GM06990 (cell line): ENCODE measurements around the gene TMEM253.

Experiments used
- DNase-seq: peaks from one replicate; pipeline ENCODE4 v3.0.0-alpha.2; 2011; ENCODE audit not compliant: insufficient read length; ENCODE audit errors: extremely low read depth
- H3K27me3 ChIP-seq: replicated peaks from 2 replicates; pipeline ENCODE4 v1.6.0; 2011; ENCODE audit warnings: low read length; ENCODE audit not compliant: control insufficient read depth, insufficient read depth
- H3K36me3 ChIP-seq: 2 replicates; pipeline ENCODE4 v1.5.1; 2011; ENCODE audit warnings: low read length; ENCODE audit not compliant: control insufficient read depth, insufficient read depth
- H3K4me3 ChIP-seq: replicated peaks from 2 replicates; pipeline ENCODE4 v1.5.1; 2011; ENCODE audit warnings: low read depth, mild to moderate bottlenecking, control low read depth, low read length
- TF ChIP-seq, protein P1 (sequence below): IDR thresholded peaks from 2 replicates; pipeline ENCODE4 v1.5.1; 2011; ENCODE audit warnings: low read length, control low read depth, mild to moderate bottlenecking, inconsistent platforms; ENCODE audit not compliant: insufficient read depth, poor library complexity, severe bottlenecking

Gene TMEM253

DNA sequence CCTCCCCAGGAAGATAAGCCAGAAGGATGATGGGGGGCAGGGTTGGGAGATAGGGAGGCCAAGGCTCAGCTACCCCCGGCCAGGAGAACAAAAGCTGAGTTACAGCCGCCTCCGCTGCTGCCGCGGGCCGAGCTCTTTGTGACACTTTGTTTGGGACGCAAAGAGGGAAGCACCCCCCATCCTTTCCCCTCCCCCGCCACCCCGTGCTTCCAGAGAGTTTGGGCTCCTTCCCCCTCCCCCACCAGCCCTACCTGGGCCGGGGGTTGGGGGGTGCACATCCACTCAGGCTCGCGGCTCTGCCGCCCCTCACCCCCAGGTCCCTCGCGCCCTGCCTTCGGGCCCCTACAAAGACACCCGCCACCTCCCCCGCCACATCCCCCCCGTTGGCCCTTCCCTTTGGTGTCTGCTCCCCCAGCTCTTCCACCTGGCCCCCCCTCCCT lies 3.2 kb upstream of the TMEM253 start:
- TF ChIP-seq, protein P1, sequence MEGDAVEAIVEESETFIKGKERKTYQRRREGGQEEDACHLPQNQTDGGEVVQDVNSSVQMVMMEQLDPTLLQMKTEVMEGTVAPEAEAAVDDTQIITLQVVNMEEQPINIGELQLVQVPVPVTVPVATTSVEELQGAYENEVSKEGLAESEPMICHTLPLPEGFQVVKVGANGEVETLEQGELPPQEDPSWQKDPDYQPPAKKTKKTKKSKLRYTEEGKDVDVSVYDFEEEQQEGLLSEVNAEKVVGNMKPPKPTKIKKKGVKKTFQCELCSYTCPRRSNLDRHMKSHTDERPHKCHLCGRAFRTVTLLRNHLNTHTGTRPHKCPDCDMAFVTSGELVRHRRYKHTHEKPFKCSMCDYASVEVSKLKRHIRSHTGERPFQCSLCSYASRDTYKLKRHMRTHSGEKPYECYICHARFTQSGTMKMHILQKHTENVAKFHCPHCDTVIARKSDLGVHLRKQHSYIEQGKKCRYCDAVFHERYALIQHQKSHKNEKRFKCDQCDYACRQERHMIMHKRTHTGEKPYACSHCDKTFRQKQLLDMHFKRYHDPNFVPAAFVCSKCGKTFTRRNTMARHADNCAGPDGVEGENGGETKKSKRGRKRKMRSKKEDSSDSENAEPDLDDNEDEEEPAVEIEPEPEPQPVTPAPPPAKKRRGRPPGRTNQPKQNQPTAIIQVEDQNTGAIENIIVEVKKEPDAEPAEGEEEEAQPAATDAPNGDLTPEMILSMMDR: no peak
- peak overlapping the region; percentile 18 for H3K4me3 ChIP-seq
- DNase-seq: no peak
- no peaks in the 10 kb centered on the region for H3K36me3 ChIP-seq
- no peaks in the 10 kb centered on the region for H3K27me3 ChIP-seq

DNA sequence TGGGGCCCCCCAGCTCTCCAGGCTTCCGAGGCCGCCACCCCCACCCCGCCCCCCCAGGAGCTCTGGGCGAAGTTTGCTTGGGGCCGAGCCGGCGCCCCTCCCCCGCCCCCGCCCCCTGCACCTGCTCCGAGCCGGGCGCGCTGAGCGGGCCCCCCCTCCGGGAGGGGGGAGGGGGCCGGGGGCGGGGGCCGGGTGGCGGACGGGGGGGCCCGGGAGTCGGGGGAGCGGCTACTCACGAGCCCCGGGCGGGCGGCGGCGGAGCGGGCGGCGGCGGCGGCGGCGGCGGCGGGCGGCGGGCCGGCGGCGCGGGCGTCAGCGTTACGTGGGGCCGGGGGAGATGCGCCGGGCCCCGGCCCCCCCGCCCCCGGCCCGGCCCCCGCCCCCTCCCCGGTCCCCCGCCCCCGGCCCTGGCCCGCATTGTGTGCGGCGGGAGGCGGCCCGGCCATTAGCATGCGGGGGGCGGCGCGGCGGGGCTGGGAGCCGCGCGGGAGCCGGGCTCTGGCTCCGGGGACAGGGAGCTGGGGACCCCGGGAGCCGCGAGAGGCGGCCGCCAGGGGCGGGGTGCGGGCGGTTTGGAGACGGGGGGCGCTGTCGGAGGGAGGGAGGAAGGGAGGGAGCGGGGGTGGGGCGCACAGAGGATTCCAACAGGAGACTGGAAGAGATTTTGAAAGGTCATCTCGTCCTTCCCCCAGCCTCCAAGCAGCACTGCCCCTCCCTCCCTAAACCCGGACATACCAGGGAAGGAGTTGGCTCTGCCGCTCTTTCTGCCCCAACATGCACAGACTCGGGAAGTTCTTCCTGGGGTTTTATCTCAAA lies 2.6 kb upstream of the TMEM253 start, which contains the start of gene ZNF219:
Gene ZNF219, minus strand, starts transcription at position 580 of the 816 bp plus-strand sequence. CDS start 5,064 bp downstream, outside the sequence.
- no peaks in the 10 kb centered on the region for H3K36me3 ChIP-seq
- peak within 1 kb of the TSS; percentile 62 for H3K4me3 ChIP-seq
- H3K27me3 ChIP-seq: no peaks in the 10 kb centered on the region
- DNase-seq: no peak
- TF ChIP-seq, protein P1: peak; percentile 8

DNA sequence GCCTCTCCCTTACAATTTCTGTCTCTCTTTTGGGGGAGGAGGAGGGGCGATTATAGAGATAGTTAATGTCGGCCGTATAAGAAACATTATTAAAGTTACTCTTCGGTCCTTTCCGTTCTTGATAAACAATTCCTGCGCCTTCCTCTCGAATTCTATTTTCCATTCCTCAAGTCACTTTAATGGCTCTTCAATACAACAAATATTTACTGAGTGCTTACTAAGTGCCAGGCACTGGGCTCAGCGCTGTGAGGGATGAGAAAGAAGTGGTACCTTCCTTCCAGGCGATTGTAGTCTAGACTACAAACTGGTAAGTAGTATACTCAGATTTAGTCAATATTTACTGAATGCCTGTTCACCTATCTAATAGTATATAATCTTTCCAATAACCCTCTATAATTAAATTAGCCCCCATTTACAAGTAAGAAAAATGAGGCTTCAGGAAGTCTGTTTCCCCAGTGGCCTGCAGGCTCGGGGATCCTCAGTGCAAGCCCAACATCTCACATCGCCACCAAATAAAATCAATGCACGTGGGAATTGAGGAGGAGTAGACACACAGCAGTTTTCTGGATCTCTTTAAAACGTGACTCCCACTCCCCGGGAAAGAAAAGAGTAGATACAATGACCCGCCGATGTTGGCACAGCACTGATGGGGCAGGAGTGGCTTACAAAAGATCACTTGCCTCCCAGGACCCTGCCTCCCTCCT lies 1.8 kb upstream of the TMEM253 start:
- Histone ChIP-seq H3K4me3 (peak overlapping the region; percentile 62), H3K36me3 (no peaks in the 10 kb centered on the region), H3K27me3 (no peaks in the 10 kb centered on the region)
- no peak for DNase-seq
- TF ChIP-seq, protein P1: no peak

DNA sequence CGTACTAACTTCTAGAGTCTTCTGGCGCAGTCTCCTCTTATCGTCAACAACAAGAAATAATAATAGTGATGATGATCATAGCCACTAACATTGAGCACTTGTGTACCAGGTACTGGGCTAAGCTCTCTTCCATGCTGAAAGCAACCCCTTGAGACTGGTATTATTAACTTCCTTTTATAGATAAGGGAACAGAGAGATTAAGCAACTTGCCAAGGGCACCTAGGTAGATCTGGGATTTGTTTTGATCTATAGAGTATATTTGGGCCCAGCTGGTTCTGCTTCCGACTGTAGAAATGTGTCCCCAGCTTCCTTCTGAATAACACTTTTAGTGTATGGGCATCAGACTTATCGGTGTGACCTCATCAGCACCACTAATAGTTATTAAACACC lies 1.3 kb upstream of the TMEM253 start:
- no peak for DNase-seq
- no peak overlapping the region for H3K4me3 ChIP-seq
- no peaks in the 10 kb centered on the region for H3K36me3 ChIP-seq
- no peaks in the 10 kb centered on the region for H3K27me3 ChIP-seq
- TF ChIP-seq, protein P1: no peak

DNA sequence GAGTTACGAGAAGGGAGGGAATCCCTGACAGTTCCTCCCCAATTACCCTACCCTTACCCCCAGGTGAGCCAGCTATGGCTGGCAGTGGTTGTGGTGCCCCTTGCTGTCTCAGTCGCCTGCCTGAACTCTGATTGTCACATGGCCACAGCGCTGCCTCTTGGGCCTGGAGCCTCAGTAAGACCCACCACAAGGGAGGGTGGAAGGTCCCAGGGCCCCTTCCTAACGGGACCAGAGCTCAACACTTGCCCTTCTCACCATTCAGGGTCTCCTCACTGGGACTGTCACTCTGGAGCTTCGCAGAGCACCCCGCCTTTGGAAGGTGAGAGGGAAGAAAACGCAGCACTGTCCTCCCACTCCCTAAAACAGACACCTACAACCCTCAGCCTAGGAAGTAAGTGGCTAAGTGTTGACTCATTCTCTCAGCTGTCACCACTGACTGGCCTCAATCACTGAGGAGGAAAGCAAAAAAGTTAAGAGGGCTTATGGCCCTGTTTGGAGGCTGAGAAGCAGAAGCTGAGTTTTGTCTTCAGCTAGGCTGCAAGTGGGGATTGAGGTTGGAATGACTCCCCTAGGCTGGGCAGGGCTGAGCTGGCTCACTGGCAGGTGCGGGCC lies 1.0 kb downstream of the TMEM253 start:
- Histone ChIP-seq H3K27me3 (no peaks in the 10 kb centered on the region), H3K4me3 (no peak overlapping the region), H3K36me3 (no peaks in the 10 kb centered on the region)
- no peak for DNase-seq
- TF ChIP-seq, protein P1: no peak
